Uterus (tissue), 4 donors: ENCODE measurements around the gene ADCY6. TPM values are rescaled to one million over a fixed set of nuclear protein-coding genes. Genes with fewer than 3 reads are reported as not detected.

Experiments used
- DNase-seq, 2 donors: peaks; one replicate each; pipeline ENCODE4 v3.0.0-alpha.2; 2019 to 2020
- H3K27ac ChIP-seq, 2 donors: fragments of 200-600 bp; sonication (generic); 1 replicate in 1 of 2; 2 replicates in 1 of 2; pipeline ENCODE4 v1.5.1; 2016 to 2018
- H3K27me3 ChIP-seq, 2 donors: fragments of 200-600 bp; sonication (generic); one replicate each; pipeline ENCODE4 v1.5.1; 2018 to 2019; ENCODE audit warnings: control low read depth in 1 of 2
- H3K36me3 ChIP-seq, 2 donors: fragments of 200-600 bp; sonication (generic); one replicate each; pipeline ENCODE4 v1.5.1; 2019; ENCODE audit warnings: control low read depth in 1 of 2
- H3K4me1 ChIP-seq, 2 donors: fragments of 200-600 bp; sonication (generic); one replicate each; pipeline ENCODE4 v1.5.1; 2018 to 2019; ENCODE audit warnings: control low read depth in 1 of 2
- H3K4me3 ChIP-seq, 2 donors: fragments of 200-600 bp; sonication (generic); 1 replicate in 1 of 2; 2 replicates in 1 of 2; pipeline ENCODE4 v1.5.1; 2018 to 2019; ENCODE audit warnings: mild to moderate bottlenecking in 1 of 2
- H3K9me3 ChIP-seq, 2 donors: fragments of 200-600 bp; sonication (generic); one replicate each; pipeline ENCODE4 v1.5.1; 2019; ENCODE audit warnings: control low read depth in 1 of 2
- POLR2A ChIP-seq, 2 donors: fragments of 450-650 bp; IDR thresholded peaks; one replicate each; pipeline ENCODE4 v1.6.1; 2016; ENCODE audit warnings: antibody characterized with exemption in 2 of 2, mild to moderate bottlenecking in 1 of 2, moderate library complexity in 1 of 2
- intact Hi-C: fragments of 100-400 bp; cut with DNase I; formaldehyde crosslinking; loops from one replicate; pipeline ENCODE4 v1.15.1; 2023; ENCODE audit warnings: low total_unique reads
- total RNA-seq, 4 donors: library from RNA; depleted of rRNA in 3 of 4; stranded (reverse); fragments of >200 nt in 3 of 4; gene quantifications; one replicate each; pipeline versions ENCODE4 v1.1.0 to v1.2.4, GENCODE V29; 2014 to 2023
- TF ChIP-seq, protein P1 (sequence below), 4 experiments: fragments of 200-600 bp in 2 of 4; fragments of 450-650 bp in 2 of 4; sonication (generic) in 2 of 4; IDR thresholded peaks; one replicate each; pipeline ENCODE4 v1.5.1; 2016 to 2019; ENCODE audit warnings: antibody characterized with exemption in 4 of 4, mild to moderate bottlenecking in 2 of 4, moderate library complexity in 1 of 4
- donor health status: DM: yes; HTN: yes; CAD: no.

ADCY6 gene
- total RNA-seq, 4 donors from 2014 or later: 10.6 to 75.8 (median 55.0) TPM

DNA sequence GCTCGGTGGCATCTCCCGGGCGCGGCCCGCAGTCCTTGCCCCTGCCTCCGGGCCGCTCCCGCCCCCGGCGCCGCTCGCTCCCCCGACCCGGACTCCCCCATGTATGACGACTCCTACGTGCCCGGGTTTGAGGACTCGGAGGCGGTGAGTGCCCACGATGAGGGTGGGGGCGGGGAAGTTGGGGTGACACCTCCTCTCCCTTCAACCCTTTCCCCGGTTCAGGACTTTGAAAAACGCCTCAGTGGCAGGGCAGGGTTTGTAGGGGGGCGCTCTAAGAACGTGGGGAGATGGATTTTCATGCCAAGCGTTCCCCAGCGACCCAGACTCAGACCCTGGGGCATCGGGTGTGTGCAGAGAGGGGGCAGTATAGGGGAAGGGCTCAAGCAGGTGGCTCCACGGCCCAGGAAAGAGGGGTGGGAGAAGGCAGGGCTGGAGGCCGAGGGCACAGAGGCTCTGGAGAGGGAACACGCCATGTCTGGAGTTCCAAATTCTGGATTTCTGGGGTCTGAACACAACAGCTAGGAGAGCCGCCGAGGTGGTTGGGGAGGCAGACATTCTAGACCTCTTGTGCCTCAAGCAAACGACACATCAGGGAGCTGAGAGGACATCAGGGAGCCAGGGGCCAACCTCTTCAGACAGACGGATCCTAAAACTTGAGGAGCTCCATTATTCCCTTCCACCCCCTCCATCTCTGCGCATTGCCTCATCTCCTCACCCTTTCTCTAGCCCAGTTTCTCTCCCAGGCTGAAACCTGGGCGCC is 30.1 kb upstream of the ADCY6 start:
- peak; percentile 43 to 52 for DNase-seq
- Histone ChIP-seq H3K4me1 (peaks cover 0 to 7% of the 10 kb centered on the region in 2 donors), H3K4me3 (peak overlapping the region; percentile 62 to 74), H3K9me3 (no peaks in the 10 kb centered on the region), H3K27me3 (no peaks in the 10 kb centered on the region), H3K27ac (peak overlapping the region; percentile 78 to 84), H3K36me3 (no peaks in the 10 kb centered on the region)
- TF ChIP-seq, protein P1, sequence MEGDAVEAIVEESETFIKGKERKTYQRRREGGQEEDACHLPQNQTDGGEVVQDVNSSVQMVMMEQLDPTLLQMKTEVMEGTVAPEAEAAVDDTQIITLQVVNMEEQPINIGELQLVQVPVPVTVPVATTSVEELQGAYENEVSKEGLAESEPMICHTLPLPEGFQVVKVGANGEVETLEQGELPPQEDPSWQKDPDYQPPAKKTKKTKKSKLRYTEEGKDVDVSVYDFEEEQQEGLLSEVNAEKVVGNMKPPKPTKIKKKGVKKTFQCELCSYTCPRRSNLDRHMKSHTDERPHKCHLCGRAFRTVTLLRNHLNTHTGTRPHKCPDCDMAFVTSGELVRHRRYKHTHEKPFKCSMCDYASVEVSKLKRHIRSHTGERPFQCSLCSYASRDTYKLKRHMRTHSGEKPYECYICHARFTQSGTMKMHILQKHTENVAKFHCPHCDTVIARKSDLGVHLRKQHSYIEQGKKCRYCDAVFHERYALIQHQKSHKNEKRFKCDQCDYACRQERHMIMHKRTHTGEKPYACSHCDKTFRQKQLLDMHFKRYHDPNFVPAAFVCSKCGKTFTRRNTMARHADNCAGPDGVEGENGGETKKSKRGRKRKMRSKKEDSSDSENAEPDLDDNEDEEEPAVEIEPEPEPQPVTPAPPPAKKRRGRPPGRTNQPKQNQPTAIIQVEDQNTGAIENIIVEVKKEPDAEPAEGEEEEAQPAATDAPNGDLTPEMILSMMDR (IDR thresholded peaks at IDR 0.05): peak in 1 of 4 experiments; percentile 32
- no peak for TF ChIP-seq POLR2A (IDR thresholded peaks at IDR 0.05)
- intact Hi-C loops: no loop called here

DNA sequence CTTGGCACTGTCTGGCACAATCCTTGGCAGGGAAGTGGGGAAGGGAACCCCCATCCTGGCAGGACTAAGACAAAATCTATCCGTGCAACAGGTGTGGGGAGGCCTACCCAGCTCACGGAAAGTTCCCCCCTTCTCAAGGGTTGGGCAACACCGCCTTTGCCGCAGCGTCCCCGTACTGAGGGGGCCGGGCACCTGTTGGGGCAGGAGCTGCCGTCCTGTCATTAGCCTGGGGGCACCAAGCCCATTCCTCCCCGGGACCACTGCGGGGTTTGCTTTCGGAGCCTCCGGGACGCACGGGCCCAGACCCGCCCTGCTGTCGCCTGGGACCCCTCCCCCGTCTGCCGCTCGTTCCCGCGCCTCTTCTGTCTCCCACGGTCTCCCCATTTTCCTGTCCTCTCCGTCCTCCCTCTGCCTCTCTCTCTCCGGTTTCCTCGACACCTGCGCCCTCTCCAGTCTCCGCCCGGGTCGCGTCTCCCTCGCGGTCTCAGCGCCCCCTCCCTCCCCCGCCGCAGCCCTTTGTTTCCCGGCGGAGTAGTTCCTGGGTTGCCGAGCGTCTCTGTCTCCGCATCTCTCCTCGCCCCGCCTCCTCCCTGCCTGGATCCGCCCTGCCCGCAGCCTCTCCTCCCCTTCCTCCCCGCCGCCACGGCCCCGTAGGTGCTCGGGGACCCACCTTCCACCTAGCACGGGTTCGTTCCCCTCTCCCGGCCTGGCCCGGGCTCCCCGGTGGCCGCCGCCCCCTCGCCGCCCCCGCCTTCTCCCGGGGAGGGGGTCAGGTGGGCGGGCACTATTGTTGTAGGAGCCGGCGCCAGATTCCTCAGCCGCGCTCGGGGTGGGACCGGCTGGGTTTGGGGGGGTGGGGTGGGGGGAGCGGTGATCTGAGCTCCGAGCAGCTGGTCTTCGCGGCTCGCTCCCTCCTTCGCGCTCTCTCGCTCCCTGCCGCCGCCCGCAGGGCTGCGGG is 29.3 kb upstream of the ADCY6 start, which contains the start of gene CACNB3:
Gene CACNB3, plus strand, starts transcription at position 624 of the 958 bp plus-strand sequence. CDS start 434 bp downstream, outside the sequence.
- intact Hi-C loops: no loop called here
- TF ChIP-seq POLR2A (IDR thresholded peaks at IDR 0.05): peak in 1 of 2 donors; percentile 38
- TF ChIP-seq, protein P1 (IDR thresholded peaks at IDR 0.05): no peak
- H3K36me3 ChIP-seq: no peaks in the 10 kb centered on the region
- H3K4me3 ChIP-seq: peak within 1 kb of the TSS; percentile 62 to 74
- DNase-seq: peak; percentile 77 to 84
- no peaks in the 10 kb centered on the region for H3K9me3 ChIP-seq
- H3K4me1 ChIP-seq: peaks cover 0 to 7% of the 10 kb centered on the region in 2 donors
- H3K27ac ChIP-seq: peak within 1 kb of the TSS; percentile 78 to 84
- H3K27me3 ChIP-seq: no peaks in the 10 kb centered on the region

DNA sequence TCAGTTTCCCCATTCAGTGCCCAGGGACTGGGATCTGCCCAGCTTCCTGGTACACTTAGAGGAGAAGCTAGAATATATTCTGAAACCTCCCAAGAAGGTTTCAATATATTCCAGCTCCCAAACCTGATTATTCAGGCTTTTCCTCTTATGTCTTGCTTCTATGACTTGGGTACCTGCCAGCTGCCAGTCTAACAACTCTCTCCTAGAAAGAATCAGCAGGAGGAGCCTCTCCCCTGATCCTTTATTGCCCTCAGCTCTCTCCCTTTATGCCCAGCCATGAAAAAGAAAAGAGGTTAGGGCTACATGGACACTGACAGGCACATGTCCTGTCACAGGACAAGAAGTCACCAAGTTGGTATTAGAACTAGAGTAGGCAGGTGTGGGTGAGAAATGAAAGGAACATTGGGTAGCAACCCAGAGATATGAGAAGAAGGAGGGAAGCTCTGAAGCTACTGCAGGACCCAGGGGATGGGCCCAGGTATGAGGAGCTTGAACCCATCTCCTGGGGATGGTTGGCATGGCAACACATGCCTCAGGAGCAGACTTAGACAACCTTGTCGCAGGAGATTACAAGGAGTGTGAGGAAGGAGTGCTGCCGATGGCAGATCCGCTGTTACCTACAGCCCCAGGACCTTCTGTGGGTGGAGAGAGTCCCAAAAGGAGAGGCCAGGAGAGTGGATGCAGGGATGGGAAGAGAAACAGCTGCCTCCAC is 27.4 kb upstream of the ADCY6 start:
- Histone ChIP-seq H3K27me3 (no peaks in the 10 kb centered on the region), H3K4me1 (peaks cover 7 to 10% of the 10 kb centered on the region in 2 donors), H3K4me3 (peak overlapping the region; percentile 72 to 97), H3K27ac (peak overlapping the region; percentile 97 to 98), H3K36me3 (no peaks in the 10 kb centered on the region), H3K9me3 (no peaks in the 10 kb centered on the region)
- TF ChIP-seq, protein P1 (IDR thresholded peaks at IDR 0.05): no peak
- TF ChIP-seq POLR2A (IDR thresholded peaks at IDR 0.05): no peak
- intact Hi-C loops: no loop called here
- DNase-seq: no peak

DNA sequence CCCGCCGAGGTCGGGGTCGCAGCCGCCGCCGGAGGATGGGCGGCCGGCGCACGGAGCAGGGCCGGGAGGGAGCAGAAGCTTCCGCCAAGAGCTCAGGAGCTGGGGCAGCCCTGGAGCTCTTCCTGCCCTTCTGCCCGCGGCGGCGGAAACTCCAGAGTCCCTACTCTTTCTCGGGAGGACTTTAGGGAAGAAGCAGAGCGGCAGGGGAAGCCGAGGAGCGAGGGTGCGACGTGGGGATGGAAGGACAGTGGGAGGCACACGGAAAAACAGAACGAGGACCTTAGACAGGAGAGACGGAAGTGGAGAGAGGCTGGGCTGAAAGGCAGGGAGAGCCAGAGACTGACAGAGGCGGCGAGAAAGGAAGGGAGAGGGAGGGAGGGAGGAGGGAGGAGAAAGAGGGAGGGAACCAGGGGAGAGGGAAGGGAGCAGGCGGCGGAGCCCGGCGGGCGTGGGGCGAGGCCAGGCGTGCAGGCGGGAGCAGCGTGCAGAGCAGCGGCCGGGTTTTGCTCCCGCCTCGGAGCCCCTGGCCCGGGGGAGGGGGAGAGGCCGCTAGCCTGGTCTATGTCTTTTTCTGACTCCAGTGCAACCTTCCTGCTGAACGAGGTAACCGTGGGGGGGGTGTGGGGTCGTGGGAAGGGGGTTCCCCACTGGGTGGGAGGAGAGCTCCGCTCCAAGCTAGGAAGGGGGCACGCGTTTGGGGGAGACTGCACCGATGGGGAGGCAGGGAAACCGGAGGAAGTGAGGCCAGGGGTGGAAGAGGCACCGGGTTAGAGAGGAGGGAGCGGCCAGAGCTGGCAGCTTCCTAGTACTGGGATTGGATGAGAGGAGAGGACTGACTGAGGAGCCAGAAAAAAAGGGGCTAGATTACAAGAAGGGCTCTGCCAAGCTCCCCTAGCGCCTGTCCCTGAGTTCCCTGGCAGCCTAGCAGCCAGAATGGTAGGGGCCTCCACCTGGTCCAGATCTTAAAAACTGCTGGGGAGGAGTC is 26.5 kb upstream of the ADCY6 start:
- Histone ChIP-seq H3K4me1 (peaks cover 7 to 12% of the 10 kb centered on the region in 2 donors), H3K4me3 (peak overlapping the region; percentile 72 to 97), H3K36me3 (no peaks in the 10 kb centered on the region), H3K27me3 (no peaks in the 10 kb centered on the region), H3K9me3 (no peaks in the 10 kb centered on the region), H3K27ac (peak overlapping the region; percentile 97 to 98)
- intact Hi-C loops: no loop called here
- peak; percentile 80 to 82 for DNase-seq
- TF ChIP-seq POLR2A (IDR thresholded peaks at IDR 0.05): peak; percentile 44 to 70
- TF ChIP-seq, protein P1 (IDR thresholded peaks at IDR 0.05): no peak
